DND-41 (cell line): ENCODE data around the gene NDUFB1.

Experiments used
- ATAC-seq: fragments of 200-7000 bp; cut with Tn5 transposase; 3 replicates; pipeline ENCODE4 v1.9.1; 2021; ENCODE audit warnings: low read depth; ENCODE audit not compliant: insufficient read depth
- DNase-seq: peaks from one replicate; pipeline ENCODE4 v3.0.0-alpha.2; 2020
- H2AFZ ChIP-seq: 2 replicates; pipeline ENCODE4 v1.6.0; 2012; ENCODE audit warnings: low read depth, low read length
- H3K27ac ChIP-seq: 2 replicates; pipeline ENCODE4 v1.5.1; 2012; ENCODE audit warnings: low read length, inconsistent platforms
- H3K27me3 ChIP-seq: fragments of 200-600 bp; sonication (generic); 2 replicates; pipeline ENCODE4 v1.6.0; 2012; ENCODE audit warnings: low read length, mild to moderate bottlenecking, inconsistent platforms; ENCODE audit not compliant: insufficient read depth, poor library complexity
- H3K36me3 ChIP-seq: 2 replicates; pipeline ENCODE4 v1.5.1; 2012; ENCODE audit warnings: low read length, inconsistent platforms; ENCODE audit not compliant: insufficient read depth
- H3K4me1 ChIP-seq: 2 replicates; pipeline ENCODE4 v1.5.1; 2012; ENCODE audit warnings: mild to moderate bottlenecking, low read length; ENCODE audit not compliant: insufficient read depth
- H3K4me2 ChIP-seq: 2 replicates; pipeline ENCODE4 v1.6.0; 2012; ENCODE audit warnings: mild to moderate bottlenecking, moderate library complexity, low read length, inconsistent platforms; ENCODE audit not compliant: insufficient read depth
- H3K4me3 ChIP-seq, 2 experiments: fragments of 200-600 bp in 1 of 2; shearing (Covaris generic) in 1 of 2; 2 replicates each; pipeline ENCODE4 v1.5.1; 2012 to 2016; ENCODE audit warnings: inconsistent platforms in 2 of 2, low read length in 2 of 2, mild to moderate bottlenecking in 2 of 2, low read depth in 1 of 2, moderate library complexity in 1 of 2
- H3K79me2 ChIP-seq: 2 replicates; pipeline ENCODE4 v1.6.0; 2012; ENCODE audit warnings: low read length, inconsistent platforms; ENCODE audit not compliant: insufficient read depth
- H3K9ac ChIP-seq: 2 replicates; pipeline ENCODE4 v1.6.0; 2012; ENCODE audit warnings: low read depth, mild to moderate bottlenecking, inconsistent platforms, low read length, moderate library complexity
- H3K9me3 ChIP-seq: 2 replicates; pipeline ENCODE4 v1.5.1; 2012; ENCODE audit warnings: low read length, moderate library complexity, mild to moderate bottlenecking, inconsistent platforms; ENCODE audit not compliant: insufficient read depth, severe bottlenecking
- H4K20me1 ChIP-seq: 2 replicates; pipeline ENCODE4 v1.6.0; 2012; ENCODE audit warnings: low read length; ENCODE audit not compliant: insufficient read depth
- EZH2 ChIP-seq: IDR thresholded peaks from 3 replicates; pipeline ENCODE4 v1.6.1; 2012; ENCODE audit warnings: borderline replicate concordance, low read depth, mild to moderate bottlenecking, moderate library complexity, low read length, inconsistent platforms; ENCODE audit not compliant: severe bottlenecking
- TF ChIP-seq, protein P1 (sequence below): IDR thresholded peaks from 2 replicates; pipeline ENCODE4 v1.5.1; 2012; ENCODE audit warnings: borderline replicate concordance, low read length, moderate library complexity, mild to moderate bottlenecking; ENCODE audit not compliant: poor library complexity, severe bottlenecking; ENCODE audit errors: extremely low read depth

Gene NDUFB1

DNA sequence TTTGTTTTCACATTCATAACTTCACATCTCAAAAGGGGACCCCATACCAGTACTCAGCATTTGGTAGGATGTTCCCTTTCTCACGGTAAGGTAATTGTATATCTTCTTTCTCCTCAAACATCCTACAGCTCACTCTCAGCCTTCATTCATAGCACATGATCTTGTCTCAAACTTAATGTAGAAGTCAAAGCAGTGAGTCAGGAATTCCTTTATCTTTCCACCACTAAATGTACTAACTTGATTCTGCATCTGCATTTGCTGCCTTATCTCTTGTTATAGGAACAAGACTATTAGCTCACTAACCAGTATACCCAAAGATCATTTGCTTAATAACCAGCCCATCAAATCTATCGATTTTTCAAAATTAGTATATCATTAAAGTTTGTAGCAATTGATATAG is 23.2 kb upstream of the NDUFB1 start:
- Histone ChIP-seq H3K4me3 (no peak overlapping the region), H3K36me3 (peaks cover 92% of the 10 kb centered on the region), H3K4me2 (no peak overlapping the region), H4K20me1 (no peaks in the 10 kb centered on the region; the same call in 1 of the 2 replicates), H3K79me2 (peaks cover 11% of the 10 kb centered on the region), H3K27me3 (no peaks in the 10 kb centered on the region), H3K9ac (no peak overlapping the region), H3K27ac (no peak overlapping the region), H3K9me3 (no peaks in the 10 kb centered on the region), H2AFZ (no peak overlapping the region), H3K4me1 (no peaks in the 10 kb centered on the region)
- ATAC-seq (no peak), DNase-seq (no peak)
- TF ChIP-seq, protein P1, sequence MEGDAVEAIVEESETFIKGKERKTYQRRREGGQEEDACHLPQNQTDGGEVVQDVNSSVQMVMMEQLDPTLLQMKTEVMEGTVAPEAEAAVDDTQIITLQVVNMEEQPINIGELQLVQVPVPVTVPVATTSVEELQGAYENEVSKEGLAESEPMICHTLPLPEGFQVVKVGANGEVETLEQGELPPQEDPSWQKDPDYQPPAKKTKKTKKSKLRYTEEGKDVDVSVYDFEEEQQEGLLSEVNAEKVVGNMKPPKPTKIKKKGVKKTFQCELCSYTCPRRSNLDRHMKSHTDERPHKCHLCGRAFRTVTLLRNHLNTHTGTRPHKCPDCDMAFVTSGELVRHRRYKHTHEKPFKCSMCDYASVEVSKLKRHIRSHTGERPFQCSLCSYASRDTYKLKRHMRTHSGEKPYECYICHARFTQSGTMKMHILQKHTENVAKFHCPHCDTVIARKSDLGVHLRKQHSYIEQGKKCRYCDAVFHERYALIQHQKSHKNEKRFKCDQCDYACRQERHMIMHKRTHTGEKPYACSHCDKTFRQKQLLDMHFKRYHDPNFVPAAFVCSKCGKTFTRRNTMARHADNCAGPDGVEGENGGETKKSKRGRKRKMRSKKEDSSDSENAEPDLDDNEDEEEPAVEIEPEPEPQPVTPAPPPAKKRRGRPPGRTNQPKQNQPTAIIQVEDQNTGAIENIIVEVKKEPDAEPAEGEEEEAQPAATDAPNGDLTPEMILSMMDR, result no peak
- no peak for TF ChIP-seq EZH2

DNA sequence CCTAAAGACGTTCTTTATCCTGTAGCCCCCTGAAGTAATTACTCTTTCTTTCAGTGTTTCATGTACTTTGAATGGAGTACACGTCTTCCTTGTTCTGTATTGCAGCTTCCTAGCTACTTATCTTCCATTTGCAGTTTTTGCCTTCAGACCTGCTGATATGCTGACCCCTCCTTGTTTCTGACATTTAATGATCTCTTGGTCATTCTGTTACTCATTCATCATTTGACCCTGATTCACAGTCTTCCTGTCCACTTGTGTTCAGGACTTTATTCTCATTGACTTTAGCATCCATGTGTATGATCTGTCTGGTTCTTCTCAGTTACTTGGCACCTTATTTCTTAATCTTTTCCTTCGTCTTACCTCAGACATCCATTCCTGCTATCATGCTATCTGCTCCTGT is 22.5 kb upstream of the NDUFB1 start:
- no peak overlapping the region for H3K4me3 ChIP-seq
- ATAC-seq (no peak), DNase-seq (no peak)
- H3K27me3 ChIP-seq, result no peaks in the 10 kb centered on the region
- no peak overlapping the region for H3K27ac ChIP-seq
- TF ChIP-seq, protein P1, result no peak
- no peak for TF ChIP-seq EZH2
- no peak overlapping the region for H3K4me2 ChIP-seq
- no peaks in the 10 kb centered on the region for H3K9me3 ChIP-seq
- H2AFZ ChIP-seq, result no peak overlapping the region
- no peaks in the 10 kb centered on the region for H3K4me1 ChIP-seq
- H4K20me1 ChIP-seq, result no peaks in the 10 kb centered on the region; the same call in 1 of the 2 replicates
- H3K9ac ChIP-seq, result no peak overlapping the region
- peaks cover 89% of the 10 kb centered on the region for H3K36me3 ChIP-seq
- peaks cover 9% of the 10 kb centered on the region for H3K79me2 ChIP-seq

DNA sequence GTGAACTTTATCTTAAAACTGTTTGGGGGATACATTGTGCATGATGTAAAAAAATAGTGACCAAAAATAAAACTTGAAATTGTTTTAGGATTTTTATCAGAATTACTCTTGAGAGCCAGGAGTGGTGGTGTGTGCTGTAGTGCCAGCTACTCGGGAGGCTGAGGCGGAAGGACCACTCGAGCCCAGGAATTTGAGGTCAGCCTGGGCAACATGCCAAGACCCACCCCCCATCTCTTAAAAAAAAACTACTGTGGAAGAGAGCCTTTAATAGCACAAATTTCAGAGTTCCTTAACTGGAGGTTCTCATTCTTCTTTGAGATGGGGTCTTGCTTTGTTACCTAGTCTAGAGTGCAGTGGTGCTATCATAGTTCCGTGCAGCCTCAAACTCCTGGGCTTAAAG is 21.8 kb upstream of the NDUFB1 start:
- Histone ChIP-seq H3K4me3 (no peak overlapping the region), H2AFZ (no peak overlapping the region), H3K27me3 (no peaks in the 10 kb centered on the region), H3K9ac (no peak overlapping the region), H3K4me2 (no peak overlapping the region), H3K4me1 (no peaks in the 10 kb centered on the region), H3K36me3 (peaks cover 89% of the 10 kb centered on the region), H4K20me1 (no peaks in the 10 kb centered on the region; the same call in 1 of the 2 replicates), H3K79me2 (peaks cover 9% of the 10 kb centered on the region), H3K27ac (no peak overlapping the region), H3K9me3 (no peaks in the 10 kb centered on the region)
- ATAC-seq, result no peak
- TF ChIP-seq, protein P1, result no peak
- TF ChIP-seq EZH2, result no peak
- DNase-seq, result no peak

DNA sequence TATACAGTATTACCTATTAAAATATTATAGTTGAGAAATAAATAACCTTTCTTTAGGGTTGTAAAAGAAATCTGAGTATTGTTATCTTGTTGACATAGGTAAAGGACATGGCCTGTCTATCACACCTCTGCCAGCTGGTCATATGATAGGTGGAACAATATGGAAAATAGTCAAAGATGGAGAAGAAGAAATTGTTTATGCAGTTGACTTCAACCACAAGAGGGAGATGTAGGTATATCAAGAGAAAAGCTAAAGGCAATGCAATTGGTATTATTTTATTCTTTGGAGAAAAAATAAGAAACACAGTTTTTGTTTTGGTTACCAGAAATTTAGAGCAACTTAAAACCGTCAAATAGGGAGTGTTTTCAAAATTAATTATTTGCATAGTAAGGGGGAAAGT is 13.8 kb upstream of the NDUFB1 start:
- Histone ChIP-seq H3K4me2 (no peak overlapping the region), H3K36me3 (peaks cover 87% of the 10 kb centered on the region), H3K9me3 (no peaks in the 10 kb centered on the region), H3K79me2 (no peaks in the 10 kb centered on the region), H3K9ac (no peak overlapping the region), H3K4me1 (no peaks in the 10 kb centered on the region), H2AFZ (no peak overlapping the region), H3K27me3 (no peaks in the 10 kb centered on the region), H3K4me3 (no peak overlapping the region), H3K27ac (no peak overlapping the region), H4K20me1 (no peaks in the 10 kb centered on the region)
- TF ChIP-seq, protein P1, result peak; percentile 57
- no peak for TF ChIP-seq EZH2
- ATAC-seq (peak; percentile 33; the same call in 2 of the 3 replicates), DNase-seq (no peak)
